HL-60/S4 treated with phorbol 12-myristate 13-acetate at 8.2 ng/mL for 4 days and 3 days (cell line): ENCODE measurements around the gene U2AF1L4.

ENCODE experiments used
- in situ Hi-C: fragments of 300-500 bp; cut with MboI; formaldehyde crosslinking; loops from 2 replicates; pipeline ENCODE4 v1.15.0; 2022; ENCODE audit warnings: low sequenced_read_pairs

The U2AF1L4 gene

DNA sequence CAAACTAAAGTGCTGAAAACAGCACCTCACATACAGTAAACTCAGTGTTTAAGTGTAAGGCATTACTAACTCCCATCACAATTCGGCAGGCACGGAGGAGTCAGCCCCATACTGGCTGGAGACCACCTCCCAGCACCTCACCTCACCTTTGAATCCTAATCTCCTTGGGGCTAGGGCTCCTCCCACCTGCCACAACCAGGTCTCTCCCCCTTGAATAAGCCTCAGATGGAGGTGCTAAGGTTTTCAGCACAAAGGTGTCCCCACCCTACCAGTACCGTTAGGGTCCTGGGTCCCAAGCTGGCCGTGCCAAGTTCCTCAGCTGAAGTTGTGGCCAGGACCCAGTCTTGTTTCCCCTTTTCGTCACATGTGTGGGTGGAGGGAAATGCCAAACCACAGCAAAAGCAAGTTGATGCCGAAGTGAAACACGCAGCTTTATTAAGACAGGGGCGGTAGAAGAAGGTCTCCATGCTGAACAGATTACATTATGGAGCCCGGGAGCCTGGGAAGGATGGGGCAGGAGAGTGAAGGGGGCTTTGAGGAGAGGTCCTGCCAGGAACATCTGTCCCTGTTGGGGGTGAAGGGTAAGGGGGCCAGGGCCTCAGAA lies 3.0 kb downstream of the U2AF1L4 start, which contains the start of gene IGFLR1:
Gene IGFLR1 (minus strand): TSS at position 332 of the 604 bp plus-strand sequence. CDS start 1,272 bp downstream, outside the sequence.
- in situ Hi-C loops, result no loop called here

DNA sequence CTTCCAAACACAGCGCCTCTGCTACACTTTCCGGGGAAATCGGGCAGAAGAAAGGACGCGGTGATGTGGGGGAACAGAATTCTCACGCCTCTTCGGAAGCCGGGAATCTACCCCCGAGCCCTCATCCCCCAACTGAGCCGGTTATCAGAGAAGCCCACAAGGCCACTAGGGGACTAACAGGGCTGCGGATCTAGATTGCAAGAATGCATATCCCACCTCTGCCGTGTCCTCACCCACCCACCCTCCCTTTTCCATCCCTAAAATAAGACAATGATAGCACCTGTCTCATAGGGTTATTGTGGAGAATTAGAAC lies 4.1 kb downstream of the U2AF1L4 start:
- in situ Hi-C loops, result no loop called here

DNA sequence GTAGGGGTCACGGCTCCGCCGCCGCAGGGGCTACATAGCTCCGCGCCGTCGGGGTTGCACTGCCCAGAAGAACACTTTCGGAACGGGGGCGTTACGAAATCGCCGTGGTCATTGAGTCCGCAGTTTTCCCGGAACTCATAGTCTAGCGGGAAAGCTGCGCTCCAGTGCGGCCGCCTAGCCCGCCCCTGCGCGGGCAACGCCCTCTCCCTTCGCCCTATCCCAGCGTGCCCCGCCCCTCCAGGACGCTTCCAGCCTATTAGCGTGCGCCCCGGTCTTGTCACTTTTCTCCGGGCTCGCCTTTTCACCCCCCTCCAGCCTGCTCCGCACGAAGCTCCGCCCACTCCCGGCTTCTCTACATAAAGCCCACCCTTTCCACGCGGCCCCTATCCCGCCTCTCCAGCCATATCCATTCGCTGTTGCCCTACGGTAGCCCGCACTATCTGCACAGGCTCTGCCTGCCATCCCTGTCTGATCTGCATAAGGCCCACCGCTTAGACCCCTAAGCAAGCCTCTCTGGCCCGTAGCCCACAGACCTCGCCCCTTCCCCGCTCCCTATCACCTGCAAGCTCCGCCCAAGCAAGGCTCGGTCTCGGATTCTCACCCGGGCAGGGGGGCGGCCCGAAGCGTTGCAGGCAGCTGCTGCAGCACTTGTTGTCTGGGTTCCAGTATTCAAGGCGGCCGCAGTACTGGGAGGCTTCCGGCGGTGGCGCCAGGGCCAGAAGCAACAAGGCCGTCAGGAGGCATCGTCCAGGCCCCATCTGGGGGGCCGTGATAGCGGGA lies 4.6 kb downstream of the U2AF1L4 start:
- in situ Hi-C loops, result no loop called here

DNA sequence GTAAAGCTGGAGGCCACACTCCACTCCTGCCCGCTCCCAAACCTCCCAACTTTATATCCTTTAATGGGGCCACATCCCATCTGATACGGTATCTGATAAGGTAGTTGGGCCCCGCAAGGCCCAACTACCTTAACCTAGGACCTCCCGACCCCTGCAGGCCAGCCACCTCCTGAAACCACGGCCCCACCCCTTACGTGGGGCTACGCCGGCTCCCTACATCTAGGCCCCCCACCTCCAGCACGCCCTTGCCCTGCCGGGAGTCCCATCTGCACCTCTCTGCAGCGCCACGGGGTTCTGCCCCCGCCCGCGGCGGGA lies 5.2 kb downstream of the U2AF1L4 start:
- in situ Hi-C loops, result no loop called here

DNA sequence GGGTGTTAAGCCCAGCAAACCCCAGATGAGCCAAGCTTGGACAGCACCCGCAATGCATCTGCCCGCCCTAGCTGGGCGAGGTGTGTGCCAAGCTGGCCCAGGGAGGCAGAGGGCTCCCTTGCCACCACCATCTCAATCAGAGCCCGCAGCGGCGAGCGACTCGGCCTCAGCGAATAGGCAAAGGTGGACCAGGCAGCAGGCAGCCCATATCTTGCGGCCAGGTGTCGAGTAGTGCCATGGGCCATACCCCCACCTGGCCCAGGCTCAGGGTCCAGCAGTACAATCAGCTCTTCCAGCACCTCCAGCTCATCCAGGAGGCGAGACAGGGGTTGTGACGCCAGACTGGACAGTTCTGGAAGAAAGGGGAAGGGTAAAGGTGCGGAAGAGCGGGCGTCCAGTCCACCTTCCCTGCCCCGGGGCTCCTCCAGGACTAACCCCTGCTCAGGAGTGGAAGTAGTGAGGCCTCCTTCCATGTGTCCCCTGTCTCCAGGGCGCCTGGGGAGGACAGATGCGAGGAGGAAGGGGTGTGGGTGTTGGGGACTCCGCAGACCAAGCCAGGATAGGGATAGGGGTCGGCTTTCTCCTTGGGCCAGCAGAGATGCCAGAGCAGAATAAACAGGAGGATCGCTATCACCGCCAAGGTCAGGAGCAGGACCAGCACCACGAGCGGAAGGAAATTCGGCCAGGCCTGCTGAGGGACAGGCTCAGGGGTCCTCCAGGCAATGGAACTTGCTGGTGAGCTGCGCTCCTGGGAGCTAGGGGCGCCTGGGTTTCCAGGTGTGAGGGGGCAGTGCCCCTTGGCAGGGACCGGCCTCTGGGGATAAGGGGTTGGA lies 5.7 kb downstream of the U2AF1L4 start:
- in situ Hi-C loops, result no loop called here

DNA sequence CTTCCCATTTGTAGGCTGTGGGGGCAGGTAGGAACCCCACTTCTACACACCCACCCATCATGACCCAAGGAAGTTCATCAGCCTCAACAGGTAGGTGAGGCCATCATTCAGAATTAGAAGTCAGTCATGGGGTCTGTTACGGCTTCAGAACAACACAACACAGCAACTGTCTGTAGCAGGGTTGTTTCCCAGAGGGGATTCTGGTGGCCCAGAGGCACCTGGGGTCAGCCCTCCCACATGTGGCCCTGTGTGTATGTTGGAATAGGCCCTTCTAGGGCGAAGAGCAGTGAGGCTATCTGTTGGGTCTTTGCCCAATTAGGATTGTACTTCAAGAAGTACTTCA lies 6.4 kb downstream of the U2AF1L4 start:
- in situ Hi-C loops, result no loop called here

DNA sequence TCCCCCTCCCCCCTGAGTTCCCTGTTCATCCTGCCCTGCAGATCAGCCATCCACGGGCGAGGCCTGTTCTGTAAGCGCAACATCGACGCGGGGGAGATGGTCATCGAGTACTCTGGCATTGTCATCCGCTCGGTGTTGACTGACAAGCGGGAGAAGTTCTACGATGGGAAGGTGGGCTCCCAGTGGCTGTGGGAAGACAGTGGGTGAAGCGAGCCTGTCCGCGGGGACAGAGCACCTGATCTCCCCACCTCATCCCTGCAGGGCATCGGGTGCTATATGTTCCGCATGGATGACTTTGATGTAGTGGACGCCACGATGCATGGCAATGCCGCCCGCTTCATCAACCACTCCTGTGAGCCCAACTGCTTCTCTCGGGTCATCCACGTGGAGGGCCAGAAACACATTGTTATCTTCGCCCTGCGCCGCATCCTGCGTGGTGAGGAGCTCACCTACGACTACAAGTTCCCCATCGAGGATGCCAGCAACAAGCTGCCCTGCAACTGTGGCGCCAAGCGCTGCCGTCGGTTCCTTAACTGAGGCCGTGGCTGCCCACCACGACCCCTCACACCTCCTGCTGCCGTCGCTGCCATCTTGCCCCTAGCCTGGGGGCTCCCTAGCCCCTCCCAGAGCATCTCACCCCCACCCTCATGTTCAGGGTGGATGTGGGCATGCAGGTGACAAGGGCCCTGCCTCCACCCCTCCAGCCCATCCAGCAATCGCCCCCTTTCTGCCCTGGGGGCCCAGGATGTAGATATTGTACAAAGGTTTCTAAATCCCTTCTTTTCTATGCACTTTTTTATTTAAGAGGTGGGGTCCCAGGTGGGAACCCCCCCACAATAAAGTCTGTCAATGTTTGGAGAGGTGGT lies 7.0 kb downstream of the U2AF1L4 start:
- in situ Hi-C loops, result no loop called here

DNA sequence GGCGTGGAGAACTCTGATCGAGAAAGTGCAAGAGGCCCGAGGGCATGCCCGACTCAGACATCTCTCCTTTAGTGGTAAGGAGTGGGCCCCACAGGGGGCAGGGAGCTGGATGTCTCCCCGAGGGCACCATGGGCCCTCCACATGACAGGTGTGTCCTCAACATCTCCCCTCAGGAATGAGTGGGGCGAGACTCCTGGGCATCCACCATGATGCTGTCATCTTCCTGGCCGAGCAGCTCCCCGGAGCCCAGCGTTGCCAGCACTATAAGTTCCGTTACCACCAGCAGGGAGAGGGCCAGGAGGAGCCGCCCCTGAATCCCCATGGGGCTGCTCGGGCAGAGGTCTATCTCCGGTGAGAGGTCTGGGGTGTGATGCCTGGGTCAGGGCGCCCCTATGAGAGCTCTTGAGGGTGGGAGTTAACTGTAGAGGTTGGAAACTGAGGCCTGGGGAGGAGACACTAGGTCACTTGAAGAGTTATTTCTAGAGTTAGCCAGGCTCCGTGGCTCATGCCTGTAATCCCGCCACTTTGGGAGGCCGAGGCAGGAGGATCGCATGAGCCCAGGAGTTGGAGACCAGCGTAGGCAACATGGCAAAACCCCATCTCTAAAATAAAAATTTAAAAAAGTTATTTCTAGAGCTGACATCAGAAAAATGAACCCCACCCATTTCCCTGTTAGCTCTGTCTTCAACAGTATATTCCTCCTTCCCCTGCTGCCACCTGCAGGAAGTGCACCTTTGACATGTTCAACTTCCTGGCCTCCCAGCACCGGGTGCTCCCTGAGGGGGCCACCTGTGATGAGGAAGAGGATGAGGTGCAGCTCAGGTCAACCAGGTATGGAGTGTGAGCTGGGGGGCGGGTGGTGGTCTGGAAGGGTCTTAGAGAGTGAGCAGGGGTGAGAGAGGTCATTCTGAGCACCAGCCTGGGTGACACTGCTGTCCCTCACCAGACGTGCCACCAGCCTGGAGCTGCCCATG lies 8.0 kb downstream of the U2AF1L4 start:
- in situ Hi-C loops, result no loop called here

DNA sequence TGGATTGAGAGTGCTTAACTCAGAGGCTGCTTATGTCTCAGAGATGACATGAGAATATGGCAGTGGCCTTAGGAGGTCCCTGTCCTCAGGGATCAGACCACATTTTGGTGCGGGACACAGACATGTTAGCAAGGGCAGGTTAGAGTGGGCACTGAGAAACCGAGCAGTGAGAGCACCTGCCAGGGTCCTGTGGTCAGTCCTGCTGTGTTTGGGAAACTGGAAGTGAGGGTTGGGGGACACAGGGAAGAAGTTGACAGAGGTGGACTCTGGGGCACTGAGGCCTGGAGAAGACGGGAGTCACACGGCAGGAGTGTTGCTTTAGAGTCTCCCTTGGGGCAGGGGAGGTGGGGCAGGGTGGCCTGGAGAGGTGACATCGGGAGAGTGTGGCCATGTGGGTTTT lies 10.3 kb downstream of the U2AF1L4 start:
- in situ Hi-C loops, result no loop called here

DNA sequence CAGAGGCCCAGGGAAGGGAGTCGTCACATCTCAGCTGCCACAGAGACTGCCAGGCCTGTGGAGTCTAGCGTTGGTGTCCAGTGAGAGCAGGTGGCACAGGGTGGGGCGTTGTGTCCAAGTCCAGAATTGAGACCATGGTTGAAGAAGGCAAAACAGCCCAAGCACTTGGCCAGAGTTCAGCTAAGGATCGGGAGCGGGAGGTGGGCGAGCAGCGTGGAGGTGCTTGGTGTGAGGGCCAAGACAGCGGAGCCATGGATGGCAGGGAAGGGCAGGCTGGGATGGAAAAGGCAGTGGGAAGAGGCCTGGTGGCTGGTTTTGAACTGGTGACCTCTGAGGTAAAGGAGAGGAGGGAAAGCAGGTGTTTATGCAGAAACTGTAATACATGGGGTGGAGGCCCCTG lies 10.9 kb downstream of the U2AF1L4 start:
- in situ Hi-C loops, result no loop called here

DNA sequence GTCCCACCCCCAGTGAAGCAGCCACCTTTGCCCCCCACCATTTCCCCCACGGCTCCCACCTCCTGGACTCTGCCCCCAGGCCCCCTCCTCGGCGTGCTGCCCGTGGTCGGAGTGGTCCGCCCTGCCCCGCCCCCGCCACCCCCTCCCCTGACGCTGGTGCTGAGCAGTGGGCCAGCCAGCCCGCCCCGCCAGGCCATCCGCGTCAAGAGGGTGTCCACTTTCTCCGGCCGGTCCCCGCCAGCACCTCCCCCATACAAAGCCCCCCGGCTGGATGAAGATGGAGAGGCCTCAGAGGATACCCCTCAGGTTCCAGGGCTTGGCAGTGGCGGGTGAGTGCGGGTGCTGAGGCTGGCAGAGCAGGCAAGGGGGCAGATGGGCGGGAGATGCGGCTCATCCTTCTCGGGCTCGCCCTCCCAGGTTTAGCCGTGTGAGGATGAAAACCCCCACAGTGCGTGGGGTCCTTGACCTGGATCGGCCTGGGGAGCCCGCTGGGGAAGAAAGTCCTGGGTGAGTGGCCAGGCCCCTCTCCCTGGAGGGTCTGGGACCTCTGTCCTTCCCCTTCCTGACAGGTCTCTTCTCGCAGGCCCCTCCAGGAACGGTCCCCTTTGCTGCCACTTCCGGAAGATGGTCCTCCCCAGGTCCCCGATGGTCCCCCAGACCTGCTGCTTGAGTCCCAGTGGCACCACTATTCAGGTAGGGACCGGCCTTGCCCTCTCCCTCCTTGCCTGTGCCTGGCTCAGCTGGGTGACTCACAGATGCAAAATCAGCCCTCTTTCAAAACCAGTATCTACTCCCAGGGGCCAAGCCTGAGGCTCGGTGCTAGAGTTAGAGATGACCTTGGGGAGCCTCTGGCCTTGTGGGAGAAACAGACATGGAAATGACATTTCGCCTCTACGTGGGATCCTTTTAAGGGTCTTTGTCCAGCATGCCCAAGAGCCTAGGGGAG lies 11.8 kb downstream of the U2AF1L4 start:
- in situ Hi-C loops, result no loop called here

DNA sequence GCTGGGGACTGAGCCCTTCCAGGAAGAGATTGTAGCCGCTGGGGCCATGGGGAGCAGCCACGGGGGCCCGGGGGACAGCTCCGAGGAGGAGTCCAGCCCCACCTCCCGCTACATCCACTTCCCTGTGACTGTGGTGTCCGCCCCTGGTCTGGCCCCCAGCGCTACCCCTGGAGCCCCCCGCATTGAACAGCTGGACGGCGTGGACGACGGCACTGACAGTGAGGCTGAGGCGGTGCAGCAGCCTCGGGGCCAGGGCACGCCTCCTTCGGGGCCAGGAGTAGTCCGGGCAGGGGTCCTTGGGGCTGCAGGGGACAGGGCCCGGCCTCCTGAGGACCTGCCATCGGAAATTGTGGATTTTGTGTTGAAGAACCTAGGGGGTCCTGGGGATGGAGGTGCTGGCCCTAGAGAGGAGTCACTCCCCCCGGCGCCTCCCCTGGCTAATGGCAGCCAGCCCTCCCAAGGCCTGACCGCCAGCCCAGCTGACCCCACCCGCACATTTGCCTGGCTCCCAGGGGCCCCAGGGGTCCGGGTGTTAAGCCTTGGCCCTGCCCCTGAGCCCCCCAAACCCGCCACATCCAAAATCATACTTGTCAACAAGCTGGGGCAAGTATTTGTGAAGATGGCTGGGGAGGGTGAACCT lies 12.6 kb downstream of the U2AF1L4 start:
- in situ Hi-C loops, result no loop called here

DNA sequence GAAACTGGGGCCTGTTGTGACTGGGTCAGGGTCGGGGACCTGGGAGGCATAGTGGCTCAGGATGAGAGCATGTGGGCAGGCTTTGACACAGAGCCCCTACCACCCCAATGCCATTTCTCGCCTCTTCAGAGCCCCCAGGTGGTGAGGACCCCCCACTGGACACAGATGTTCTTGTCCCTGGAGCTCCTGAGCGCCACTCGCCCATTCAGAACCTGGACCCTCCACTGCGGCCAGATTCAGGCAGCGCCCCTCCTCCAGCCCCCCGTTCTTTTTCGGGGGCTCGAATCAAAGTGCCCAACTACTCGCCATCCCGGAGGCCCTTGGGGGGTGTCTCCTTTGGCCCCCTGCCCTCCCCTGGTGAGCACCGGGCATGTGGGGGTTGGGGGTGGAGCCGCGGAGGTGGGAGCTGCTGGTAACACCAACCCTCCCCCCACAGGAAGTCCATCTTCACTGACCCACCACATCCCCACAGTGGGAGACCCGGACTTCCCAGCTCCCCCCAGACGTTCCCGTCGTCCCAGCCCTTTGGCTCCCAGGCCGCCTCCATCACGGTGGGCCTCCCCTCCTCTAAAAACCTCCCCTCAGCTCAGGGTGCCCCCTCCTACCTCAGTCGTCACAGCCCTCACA lies 13.3 kb downstream of the U2AF1L4 start:
- in situ Hi-C loops, result no loop called here

DNA sequence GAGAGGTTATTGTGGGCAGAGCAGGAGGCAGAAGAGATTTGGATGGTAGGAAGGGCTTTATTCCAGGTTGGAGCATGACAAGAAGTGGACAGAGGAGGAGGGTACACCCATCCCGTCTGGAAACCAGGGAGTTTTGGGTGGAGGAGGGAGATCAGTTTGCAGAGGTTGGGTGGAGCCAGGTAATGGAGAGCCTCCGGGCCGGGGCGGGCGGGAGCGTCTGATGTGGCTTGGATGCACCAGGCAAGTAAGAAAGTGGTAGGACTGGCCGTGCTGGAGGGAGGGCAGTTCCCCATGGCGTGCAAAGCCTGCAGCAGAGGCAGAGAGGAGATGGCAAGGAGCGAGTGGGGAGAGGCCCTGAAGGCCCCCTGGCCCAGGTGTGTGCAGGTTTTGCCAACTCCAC lies 13.9 kb downstream of the U2AF1L4 start:
- in situ Hi-C loops, result no loop called here

DNA sequence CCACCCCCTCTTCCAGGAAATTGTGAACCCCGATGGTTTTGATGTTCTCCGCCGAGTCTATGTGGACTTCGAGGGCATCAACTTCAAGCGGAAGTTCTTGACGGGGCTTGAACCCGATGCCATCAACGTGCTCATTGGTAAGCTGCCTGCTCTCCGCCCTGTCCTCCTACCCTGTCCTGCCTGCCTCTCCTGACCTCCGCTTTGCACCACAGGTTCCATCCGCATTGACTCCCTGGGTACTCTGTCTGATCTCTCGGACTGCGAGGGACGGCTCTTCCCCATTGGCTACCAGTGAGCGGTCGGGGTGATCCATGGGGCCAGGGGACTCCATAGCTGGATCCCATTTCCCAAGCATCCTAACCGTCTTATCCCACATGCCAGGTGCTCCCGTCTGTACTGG lies 14.9 kb downstream of the U2AF1L4 start:
- in situ Hi-C loops, result no loop called here

DNA sequence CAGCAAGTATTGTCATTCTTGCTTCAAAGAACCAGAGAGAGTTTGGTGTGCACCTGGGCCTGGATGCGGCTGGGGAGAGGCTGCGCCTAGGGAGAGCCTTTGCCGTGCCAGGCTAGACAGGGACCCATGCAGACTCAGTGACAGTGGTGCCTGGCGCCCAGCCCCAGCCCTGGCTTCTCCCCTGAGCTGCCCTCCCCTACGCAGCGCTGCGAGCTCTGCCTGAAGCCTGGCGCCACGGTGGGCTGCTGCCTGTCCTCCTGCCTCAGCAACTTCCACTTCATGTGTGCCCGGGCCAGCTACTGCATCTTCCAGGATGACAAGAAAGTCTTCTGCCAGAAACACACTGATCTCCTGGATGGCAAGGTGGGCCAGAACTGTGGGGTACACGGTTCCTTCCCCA lies 15.5 kb downstream of the U2AF1L4 start:
- in situ Hi-C loops, result no loop called here

DNA sequence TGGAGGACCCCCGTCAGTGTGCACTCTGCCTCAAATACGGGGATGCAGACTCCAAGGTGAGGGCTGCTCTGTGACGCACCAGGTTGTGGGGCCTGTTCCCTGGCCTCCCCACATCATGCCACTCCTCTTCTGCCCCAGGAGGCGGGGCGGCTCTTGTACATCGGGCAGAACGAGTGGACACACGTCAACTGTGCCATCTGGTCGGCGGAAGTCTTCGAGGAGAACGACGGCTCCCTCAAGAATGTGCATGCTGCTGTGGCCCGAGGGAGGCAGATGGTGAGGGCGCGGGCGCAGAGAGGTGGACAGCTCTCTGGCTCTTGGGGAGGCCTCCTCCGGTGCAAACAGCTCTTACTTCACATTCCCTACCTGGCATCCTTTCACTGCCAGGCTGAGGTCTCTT lies 16.2 kb downstream of the U2AF1L4 start:
- in situ Hi-C loops, result no loop called here
